ENCODE measurements around the gene STK10. TPM values are rescaled to one million over a fixed set of nuclear protein-coding genes. Genes with fewer than 3 reads are reported as not detected.

STK10 gene
- total and polyA plus RNA-seq, 2 donors from 2014 or later: 7.2 to 42.8 TPM

DNA sequence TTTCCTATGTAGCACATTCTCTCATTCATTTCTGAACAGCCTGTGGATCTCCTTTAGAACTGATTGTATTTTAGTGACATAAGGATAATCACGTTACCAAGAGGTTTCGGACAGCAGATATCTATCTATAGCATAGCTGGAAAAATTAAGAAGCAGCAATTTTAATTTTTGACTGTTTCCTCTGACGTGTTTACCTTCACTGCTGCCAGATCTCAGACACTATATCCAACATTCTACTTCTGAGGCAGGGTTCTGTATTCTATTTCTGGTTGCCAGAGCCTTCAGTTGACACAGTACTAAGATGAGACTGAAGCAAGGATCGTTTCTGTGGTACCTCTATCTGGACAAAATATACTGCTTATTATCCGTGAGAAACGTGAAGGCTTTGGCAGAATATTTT lies 5.8 kb upstream of the STK10 start, which contains the start of gene EFCAB9:
Gene EFCAB9, plus strand, starts transcription at position 301 of the 400 bp plus-strand sequence. Its CDS starts 1 bp downstream, at position 302.
- Histone ChIP-seq H3K4me3 (ENCODE audit: low read length in 3 of 3) (no peak within 1 kb of the TSS), H3K9ac (ENCODE audit: low read length in 3 of 3) (no peak within 1 kb of the TSS), H3K4me1 (ENCODE audit: control insufficient read depth in 2 of 3, insufficient read depth in 2 of 3, low read depth in 1 of 3, low read length in 3 of 3) (peaks cover 0 to 2% (median 0%) of the 10 kb centered on the region in 3 donors), H3K36me3 (ENCODE audit: control insufficient read depth in 2 of 3, insufficient read depth in 3 of 3, low read length in 3 of 3) (no peaks in the 10 kb centered on the region), H3K27me3 (ENCODE audit: control insufficient read depth, insufficient read depth, low read length) (no peaks in the 10 kb centered on the region), H3K27ac (ENCODE audit: low read depth in 2 of 2, low read length in 2 of 2) (no peak within 1 kb of the TSS), H3K9me3 (ENCODE audit: control insufficient read depth in 2 of 3, insufficient read depth in 1 of 3, low read length in 3 of 3) (no peaks in the 10 kb centered on the region)
- DNase-seq (no peak), FAIRE-seq (no peak)
- intact Hi-C loops (cut with DNase I): no loop called here
- TF ChIP-seq, protein P1, sequence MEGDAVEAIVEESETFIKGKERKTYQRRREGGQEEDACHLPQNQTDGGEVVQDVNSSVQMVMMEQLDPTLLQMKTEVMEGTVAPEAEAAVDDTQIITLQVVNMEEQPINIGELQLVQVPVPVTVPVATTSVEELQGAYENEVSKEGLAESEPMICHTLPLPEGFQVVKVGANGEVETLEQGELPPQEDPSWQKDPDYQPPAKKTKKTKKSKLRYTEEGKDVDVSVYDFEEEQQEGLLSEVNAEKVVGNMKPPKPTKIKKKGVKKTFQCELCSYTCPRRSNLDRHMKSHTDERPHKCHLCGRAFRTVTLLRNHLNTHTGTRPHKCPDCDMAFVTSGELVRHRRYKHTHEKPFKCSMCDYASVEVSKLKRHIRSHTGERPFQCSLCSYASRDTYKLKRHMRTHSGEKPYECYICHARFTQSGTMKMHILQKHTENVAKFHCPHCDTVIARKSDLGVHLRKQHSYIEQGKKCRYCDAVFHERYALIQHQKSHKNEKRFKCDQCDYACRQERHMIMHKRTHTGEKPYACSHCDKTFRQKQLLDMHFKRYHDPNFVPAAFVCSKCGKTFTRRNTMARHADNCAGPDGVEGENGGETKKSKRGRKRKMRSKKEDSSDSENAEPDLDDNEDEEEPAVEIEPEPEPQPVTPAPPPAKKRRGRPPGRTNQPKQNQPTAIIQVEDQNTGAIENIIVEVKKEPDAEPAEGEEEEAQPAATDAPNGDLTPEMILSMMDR (IDR thresholded peaks at IDR 0.05; ENCODE audit: borderline replicate concordance, extremely low read depth, insufficient read depth): no peak

DNA sequence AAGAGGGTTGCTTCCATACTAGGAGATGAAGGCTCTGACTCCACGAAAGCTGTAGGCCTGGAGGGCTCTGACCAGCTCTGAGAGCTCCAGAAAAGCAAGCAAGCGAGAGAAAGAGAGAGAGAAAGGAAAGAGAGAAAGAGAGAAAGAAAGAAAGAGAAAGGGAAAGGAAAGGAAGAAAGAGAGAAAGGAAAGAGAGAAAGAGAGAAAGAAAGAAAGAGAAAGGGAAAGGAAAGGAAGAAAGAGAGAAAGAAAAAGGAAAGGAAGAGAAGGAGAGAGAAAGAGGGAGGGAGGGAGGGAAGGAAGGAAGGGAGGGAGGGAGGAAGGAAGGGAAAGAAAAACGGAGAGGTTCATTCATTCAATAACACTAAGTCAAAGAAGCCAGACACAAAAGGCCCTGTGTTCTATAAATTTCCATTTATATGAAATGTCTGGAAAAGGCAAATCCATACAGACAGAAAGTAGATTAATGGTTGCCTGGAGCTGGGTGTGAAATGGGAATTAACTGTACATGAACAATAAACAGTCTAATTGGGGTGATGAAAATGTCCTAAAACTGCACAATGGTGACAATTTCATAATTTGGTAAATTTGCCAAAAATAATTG lies 1.8 kb upstream of the STK10 start:
- Histone ChIP-seq H3K36me3 (ENCODE audit: control insufficient read depth in 2 of 3, insufficient read depth in 3 of 3, low read length in 3 of 3) (no peaks in the 10 kb centered on the region), H3K27ac (ENCODE audit: low read depth in 2 of 2, low read length in 2 of 2) (no peak overlapping the region), H3K27me3 (ENCODE audit: control insufficient read depth, insufficient read depth, low read length) (no peaks in the 10 kb centered on the region), H3K9ac (ENCODE audit: low read length in 3 of 3) (no peak overlapping the region), H3K9me3 (ENCODE audit: control insufficient read depth in 2 of 3, insufficient read depth in 1 of 3, low read length in 3 of 3) (no peaks in the 10 kb centered on the region), H3K4me1 (ENCODE audit: control insufficient read depth in 2 of 3, insufficient read depth in 2 of 3, low read depth in 1 of 3, low read length in 3 of 3) (peaks cover 0 to 5% (median 0%) of the 10 kb centered on the region in 3 donors), H3K4me3 (ENCODE audit: low read length in 3 of 3) (no peak overlapping the region)
- DNase-seq (no peak), FAIRE-seq (no peak)
- intact Hi-C loops (cut with DNase I): loop anchor here (10.0 kb wide), 1 partner anchor 75 kb away; no protein-coding TSS in a partner anchor
- TF ChIP-seq, protein P1 (IDR thresholded peaks at IDR 0.05; ENCODE audit: borderline replicate concordance, extremely low read depth, insufficient read depth): no peak

DNA sequence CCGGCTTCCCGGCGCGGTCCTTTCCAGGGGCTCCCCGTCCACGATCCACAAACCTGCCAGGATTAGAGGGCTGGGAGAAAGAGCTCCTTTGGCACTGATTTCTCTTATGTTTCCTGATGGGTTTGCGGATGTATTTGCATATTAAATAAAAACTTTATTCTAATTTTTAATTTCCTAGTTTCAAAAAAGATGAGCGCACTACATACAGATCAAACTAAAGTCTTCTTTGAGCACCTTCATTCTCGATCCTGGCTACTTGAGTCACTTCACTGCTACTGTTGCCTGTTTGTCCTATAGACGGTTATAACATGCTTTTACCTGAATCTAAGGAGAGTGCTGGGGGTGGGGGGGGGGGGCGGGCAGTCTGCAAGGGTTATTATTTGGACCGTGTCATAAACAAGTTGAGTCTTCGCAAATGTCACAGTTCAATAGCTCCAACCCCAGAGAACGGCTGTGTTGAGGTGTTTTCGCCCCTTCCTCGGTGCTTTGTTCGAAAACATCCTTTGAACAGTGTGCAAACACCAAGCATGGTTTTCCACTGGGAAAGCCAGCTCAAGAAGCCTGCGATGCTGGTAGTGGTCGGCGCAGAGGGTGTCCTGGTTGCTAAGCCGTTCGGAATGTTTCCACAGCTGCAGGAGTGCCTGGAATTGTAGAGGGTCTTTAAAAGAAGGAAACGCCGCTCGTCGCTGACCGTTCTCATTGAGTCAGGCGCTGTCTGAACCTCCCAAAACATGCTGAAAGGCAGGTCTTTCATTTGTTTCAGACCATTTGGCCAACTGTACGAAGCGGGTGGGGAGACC lies 1.1 kb upstream of the STK10 start:
- Histone ChIP-seq H3K4me1 (ENCODE audit: control insufficient read depth in 2 of 3, insufficient read depth in 2 of 3, low read depth in 1 of 3, low read length in 3 of 3) (peaks cover 0 to 5% (median 0%) of the 10 kb centered on the region in 3 donors), H3K27ac (ENCODE audit: low read depth in 2 of 2, low read length in 2 of 2) (no peak overlapping the region), H3K9ac (ENCODE audit: low read length in 3 of 3) (peak overlapping the region in 1 of 3 donors; percentile 51), H3K36me3 (ENCODE audit: control insufficient read depth in 2 of 3, insufficient read depth in 3 of 3, low read length in 3 of 3) (no peaks in the 10 kb centered on the region), H3K4me3 (ENCODE audit: low read length in 3 of 3) (peak overlapping the region in 2 of 3 donors; percentile 58 to 85), H3K9me3 (ENCODE audit: control insufficient read depth in 2 of 3, insufficient read depth in 1 of 3, low read length in 3 of 3) (no peaks in the 10 kb centered on the region), H3K27me3 (ENCODE audit: control insufficient read depth, insufficient read depth, low read length) (no peaks in the 10 kb centered on the region)
- intact Hi-C loops (cut with DNase I): loop anchor here (10.0 kb wide), 1 partner anchor 74 kb away; no protein-coding TSS in a partner anchor
- TF ChIP-seq, protein P1 (IDR thresholded peaks at IDR 0.05; ENCODE audit: borderline replicate concordance, extremely low read depth, insufficient read depth): no peak
- no peak for FAIRE-seq
- DNase-seq: peak in 4 of 5 donors; percentile 41 to 64 (median 58)
